ENCODE measurements around the gene ATG4D.

DNA sequence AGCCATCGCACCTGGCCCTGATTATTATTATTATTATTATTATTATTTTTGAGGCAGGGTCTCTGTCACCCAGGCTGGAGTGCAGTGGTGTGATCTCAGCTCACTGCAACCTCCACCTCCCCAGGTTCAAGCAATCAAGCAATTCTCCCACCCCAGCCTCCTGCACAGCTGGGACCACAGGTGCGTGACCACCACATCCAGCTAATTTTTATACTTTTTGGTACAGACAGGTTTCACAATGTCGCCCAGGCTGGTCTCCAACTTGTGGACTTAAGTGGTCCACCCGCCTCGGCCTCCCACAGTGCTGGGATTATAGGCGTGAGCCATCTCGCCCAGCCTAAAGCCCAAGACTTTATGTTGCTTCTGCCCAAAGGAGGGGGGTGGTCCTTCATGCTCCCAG, 49.4 kb downstream of the ATG4D start:
- TF ChIP-seq, protein P1, sequence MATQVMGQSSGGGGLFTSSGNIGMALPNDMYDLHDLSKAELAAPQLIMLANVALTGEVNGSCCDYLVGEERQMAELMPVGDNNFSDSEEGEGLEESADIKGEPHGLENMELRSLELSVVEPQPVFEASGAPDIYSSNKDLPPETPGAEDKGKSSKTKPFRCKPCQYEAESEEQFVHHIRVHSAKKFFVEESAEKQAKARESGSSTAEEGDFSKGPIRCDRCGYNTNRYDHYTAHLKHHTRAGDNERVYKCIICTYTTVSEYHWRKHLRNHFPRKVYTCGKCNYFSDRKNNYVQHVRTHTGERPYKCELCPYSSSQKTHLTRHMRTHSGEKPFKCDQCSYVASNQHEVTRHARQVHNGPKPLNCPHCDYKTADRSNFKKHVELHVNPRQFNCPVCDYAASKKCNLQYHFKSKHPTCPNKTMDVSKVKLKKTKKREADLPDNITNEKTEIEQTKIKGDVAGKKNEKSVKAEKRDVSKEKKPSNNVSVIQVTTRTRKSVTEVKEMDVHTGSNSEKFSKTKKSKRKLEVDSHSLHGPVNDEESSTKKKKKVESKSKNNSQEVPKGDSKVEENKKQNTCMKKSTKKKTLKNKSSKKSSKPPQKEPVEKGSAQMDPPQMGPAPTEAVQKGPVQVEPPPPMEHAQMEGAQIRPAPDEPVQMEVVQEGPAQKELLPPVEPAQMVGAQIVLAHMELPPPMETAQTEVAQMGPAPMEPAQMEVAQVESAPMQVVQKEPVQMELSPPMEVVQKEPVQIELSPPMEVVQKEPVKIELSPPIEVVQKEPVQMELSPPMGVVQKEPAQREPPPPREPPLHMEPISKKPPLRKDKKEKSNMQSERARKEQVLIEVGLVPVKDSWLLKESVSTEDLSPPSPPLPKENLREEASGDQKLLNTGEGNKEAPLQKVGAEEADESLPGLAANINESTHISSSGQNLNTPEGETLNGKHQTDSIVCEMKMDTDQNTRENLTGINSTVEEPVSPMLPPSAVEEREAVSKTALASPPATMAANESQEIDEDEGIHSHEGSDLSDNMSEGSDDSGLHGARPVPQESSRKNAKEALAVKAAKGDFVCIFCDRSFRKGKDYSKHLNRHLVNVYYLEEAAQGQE (IDR thresholded peaks at IDR 0.05; ENCODE audit: unreplicated experiment): no peak
- TF ChIP-seq, protein P2, sequence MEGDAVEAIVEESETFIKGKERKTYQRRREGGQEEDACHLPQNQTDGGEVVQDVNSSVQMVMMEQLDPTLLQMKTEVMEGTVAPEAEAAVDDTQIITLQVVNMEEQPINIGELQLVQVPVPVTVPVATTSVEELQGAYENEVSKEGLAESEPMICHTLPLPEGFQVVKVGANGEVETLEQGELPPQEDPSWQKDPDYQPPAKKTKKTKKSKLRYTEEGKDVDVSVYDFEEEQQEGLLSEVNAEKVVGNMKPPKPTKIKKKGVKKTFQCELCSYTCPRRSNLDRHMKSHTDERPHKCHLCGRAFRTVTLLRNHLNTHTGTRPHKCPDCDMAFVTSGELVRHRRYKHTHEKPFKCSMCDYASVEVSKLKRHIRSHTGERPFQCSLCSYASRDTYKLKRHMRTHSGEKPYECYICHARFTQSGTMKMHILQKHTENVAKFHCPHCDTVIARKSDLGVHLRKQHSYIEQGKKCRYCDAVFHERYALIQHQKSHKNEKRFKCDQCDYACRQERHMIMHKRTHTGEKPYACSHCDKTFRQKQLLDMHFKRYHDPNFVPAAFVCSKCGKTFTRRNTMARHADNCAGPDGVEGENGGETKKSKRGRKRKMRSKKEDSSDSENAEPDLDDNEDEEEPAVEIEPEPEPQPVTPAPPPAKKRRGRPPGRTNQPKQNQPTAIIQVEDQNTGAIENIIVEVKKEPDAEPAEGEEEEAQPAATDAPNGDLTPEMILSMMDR (conservative IDR thresholded peaks at IDR 0.05; ENCODE audit: low read depth in 2 of 2): no peak

All from GM23338 (cell line).